Neural cell (in vitro differentiated cells): Measurements from ENCODE around the gene DLGAP4.

Source experiments
- CTCF ChIP-seq: fragments of 450-650 bp; IDR thresholded peaks from 2 replicates; pipeline ENCODE4 v1.5.1; 2014; ENCODE audit warnings: antibody characterized with exemption, mild to moderate bottlenecking, moderate library complexity; ENCODE audit not compliant: poor library complexity, severe bottlenecking
- EP300 ChIP-seq: fragments of 450-650 bp; conservative IDR thresholded peaks from 2 replicates; pipeline ENCODE4 v1.6.1; 2014; ENCODE audit warnings: antibody characterized with exemption, mild to moderate bottlenecking, moderate library complexity; ENCODE audit not compliant: poor library complexity, severe bottlenecking
- EZH2 ChIP-seq: fragments of 200-600, 300-800 bp; shearing (Covaris generic), sonication (generic); IDR thresholded peaks from 2 replicates; pipeline ENCODE4 v1.6.1; 2014; ENCODE audit warnings: antibody characterized with exemption, low read length, borderline replicate concordance, mild to moderate bottlenecking; ENCODE audit not compliant: insufficient read depth, poor library complexity, severe bottlenecking
- SMC3 ChIP-seq: fragments of 450-650 bp; conservative IDR thresholded peaks from 2 replicates; pipeline ENCODE4 v1.6.1; 2014; ENCODE audit warnings: antibody characterized with exemption, mild to moderate bottlenecking, moderate library complexity; ENCODE audit not compliant: poor library complexity
- TAF1 ChIP-seq: IDR thresholded peaks from 2 replicates; pipeline ENCODE4 v1.6.1; 2012; ENCODE audit warnings: low read depth

- TF ChIP-seq EZH2 (no peak), CTCF (no peak), SMC3 (no peak), EP300 (no peak), TAF1 (no peak)
These were observed 62.0 kb downstream of the DLGAP4 start for GRCh38 chr20:36367907-36368799.
